HS-5 (cell line): ENCODE measurements around the gene C5AR1.
A peak's percentile ranks its signal among the peaks of the same experiment; 100 is the strongest.
"Not testable (repeated sequence)": the region's sequence is repeated elsewhere in the genome, so short reads cannot be mapped to it uniquely, and the experiment has no call there.

ENCODE experiments used
- DNase-seq: peaks from one replicate; pipeline ENCODE4 v3.0.0-alpha.2; 2012; ENCODE audit warnings: low read depth

Gene C5AR1

GRCh38 chr19:47284324-47284899 lies 25.2 kb upstream of the C5AR1 start:
- peak; percentile 57 for DNase-seq

- DNase-seq = no peak
Observed at GRCh38 chr19:47296036-47296435, 13.6 kb upstream of the C5AR1 start.

- DNase-seq = not testable (repeated sequence)
Observed at GRCh38 chr19:47300867-47301266, 8.8 kb upstream of the C5AR1 start.

- DNase-seq = no peak
Observed at GRCh38 chr19:47302249-47302648, 7.4 kb upstream of the C5AR1 start.

GRCh38 chr19:47303966-47304365 lies 5.7 kb upstream of the C5AR1 start:
- no peak for DNase-seq

- peak; percentile 79 for DNase-seq
Observed at GRCh38 chr19:47305309-47305751, 4.3 kb upstream of the C5AR1 start.

- DNase-seq = no peak
Observed at GRCh38 chr19:47306303-47306702, 3.4 kb upstream of the C5AR1 start.

- no peak for DNase-seq
Observed at GRCh38 chr19:47309038-47309437, 623 bp upstream of the C5AR1 start.

GRCh38 chr19:47310323-47310722 lies 662 bp downstream of the C5AR1 start:
- no peak for DNase-seq

GRCh38 chr19:47310819-47311218 lies 1.2 kb downstream of the C5AR1 start:
- DNase-seq = no peak

GRCh38 chr19:47312366-47313006 lies 2.8 kb downstream of the C5AR1 start:
- DNase-seq = no peak

- no peak for DNase-seq
Observed at GRCh38 chr19:47313754-47314295, 4.2 kb downstream of the C5AR1 start.

- DNase-seq = peak; percentile 93
Observed at GRCh38 chr19:47315125-47315821, 5.6 kb downstream of the C5AR1 start.

GRCh38 chr19:47316513-47316912 lies 6.9 kb downstream of the C5AR1 start:
- no peak for DNase-seq

- DNase-seq = no peak
Observed at GRCh38 chr19:47319923-47320871, 10.5 kb downstream of the C5AR1 start.

GRCh38 chr19:47321630-47322029 lies 12.0 kb downstream of the C5AR1 start:
- no peak for DNase-seq

GRCh38 chr19:47322058-47322457 lies 12.4 kb downstream of the C5AR1 start:
- DNase-seq = no peak

GRCh38 chr19:47323409-47323808 lies 13.7 kb downstream of the C5AR1 start:
- DNase-seq = no peak

GRCh38 chr19:47323872-47324271 lies 14.2 kb downstream of the C5AR1 start:
- no peak for DNase-seq

- no peak for DNase-seq
Observed at GRCh38 chr19:47324502-47324901, 14.8 kb downstream of the C5AR1 start.

GRCh38 chr19:47330466-47330869 lies 20.8 kb downstream of the C5AR1 start:
- no peak for DNase-seq

- DNase-seq = no peak
Observed at GRCh38 chr19:47331490-47331889, 21.8 kb downstream of the C5AR1 start.
